Measurements from ENCODE around the gene GNA12.

DNA sequence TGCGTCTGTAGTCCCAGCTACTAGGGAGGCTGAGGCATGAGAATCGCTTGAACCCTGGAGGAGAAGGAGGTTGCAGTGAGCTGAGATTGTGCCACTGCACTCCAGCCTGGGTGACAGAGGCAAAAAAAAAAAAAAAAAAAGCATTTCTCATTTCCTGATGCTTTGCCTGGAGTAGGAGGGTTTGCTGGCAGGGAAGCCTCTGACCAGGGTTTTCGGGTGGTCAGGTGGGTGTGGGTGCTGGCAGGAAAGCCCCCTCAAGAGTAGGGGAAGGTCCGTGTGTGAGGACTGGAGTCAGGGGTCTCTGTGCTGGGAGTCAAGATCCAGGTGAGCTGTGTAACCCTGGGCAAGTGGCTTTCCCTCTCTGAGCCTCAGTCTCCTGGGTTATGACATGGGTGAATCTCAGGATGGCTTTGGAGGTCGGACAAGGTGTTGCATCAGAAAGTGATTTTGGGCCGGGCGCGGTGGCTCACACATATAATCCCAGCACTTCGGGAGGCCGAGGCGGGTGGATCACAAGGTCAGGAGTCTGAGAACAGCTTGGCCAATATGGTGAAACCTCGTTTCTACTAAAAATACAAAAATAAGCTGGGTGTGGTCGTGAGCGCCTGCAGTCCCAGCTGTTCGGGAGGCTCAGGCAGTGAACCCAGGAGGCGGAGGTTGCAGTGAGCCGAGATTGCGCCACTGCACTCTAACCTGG is 152.9 kb downstream of the GNA12 start:
- TF ChIP-seq EP300 (IDR thresholded peaks at IDR 0.05) = no peak
- TF ChIP-seq, protein P1, sequence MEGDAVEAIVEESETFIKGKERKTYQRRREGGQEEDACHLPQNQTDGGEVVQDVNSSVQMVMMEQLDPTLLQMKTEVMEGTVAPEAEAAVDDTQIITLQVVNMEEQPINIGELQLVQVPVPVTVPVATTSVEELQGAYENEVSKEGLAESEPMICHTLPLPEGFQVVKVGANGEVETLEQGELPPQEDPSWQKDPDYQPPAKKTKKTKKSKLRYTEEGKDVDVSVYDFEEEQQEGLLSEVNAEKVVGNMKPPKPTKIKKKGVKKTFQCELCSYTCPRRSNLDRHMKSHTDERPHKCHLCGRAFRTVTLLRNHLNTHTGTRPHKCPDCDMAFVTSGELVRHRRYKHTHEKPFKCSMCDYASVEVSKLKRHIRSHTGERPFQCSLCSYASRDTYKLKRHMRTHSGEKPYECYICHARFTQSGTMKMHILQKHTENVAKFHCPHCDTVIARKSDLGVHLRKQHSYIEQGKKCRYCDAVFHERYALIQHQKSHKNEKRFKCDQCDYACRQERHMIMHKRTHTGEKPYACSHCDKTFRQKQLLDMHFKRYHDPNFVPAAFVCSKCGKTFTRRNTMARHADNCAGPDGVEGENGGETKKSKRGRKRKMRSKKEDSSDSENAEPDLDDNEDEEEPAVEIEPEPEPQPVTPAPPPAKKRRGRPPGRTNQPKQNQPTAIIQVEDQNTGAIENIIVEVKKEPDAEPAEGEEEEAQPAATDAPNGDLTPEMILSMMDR (IDR thresholded peaks at IDR 0.05) = no peak
- TF ChIP-seq POLR2A (IDR thresholded peaks at IDR 0.05) = no peak
- TF ChIP-seq POLR2AphosphoS5 (IDR thresholded peaks at IDR 0.05) = no peak

All from gastroesophageal sphincter (tissue), 3 donors.